Mesangial cell (primary cell): ENCODE results near the gene DYNLRB1. TPM values are rescaled to one million over a fixed set of nuclear protein-coding genes. Genes with fewer than 3 reads are reported as not detected.

Experiments
- total RNA-seq: library from RNA; depleted of rRNA; stranded (reverse); fragments of >200 nt; gene quantifications from 2 replicates; pipeline ENCODE4 v1.2.3, GENCODE V29; 2015

DYNLRB1 gene
- total RNA-seq, result 126 and 128 TPM in 2 replicates

GRCh38 chr20:34516247-34517113 is at the start of gene DYNLRB1:
Gene DYNLRB1 (plus strand): TSS chr20:34516422. CDS start chr20:34516459, 37 bp downstream.

GRCh38 chr20:34558320-34559218 is 42.3 kb downstream of the DYNLRB1 start, which contains the start of gene MAP1LC3A:
Gene MAP1LC3A (plus strand): TSS chr20:34558718. CDS start chr20:34558869, 151 bp downstream.

Other genes starting within 250 kb of the DYNLRB1 start
- gene AHCY, start 213.1 kb upstream of the DYNLRB1 start, total RNA-seq, result 163 and 206 TPM in 2 replicates
- 36.3 and 38.8 TPM in 2 replicates for gene ITCH, start 153.1 kb upstream of the DYNLRB1 start, total RNA-seq
- gene MAP1LC3A, start 42.3 kb downstream of the DYNLRB1 start, total RNA-seq, result 28.4 and 92.3 TPM in 2 replicates
- 14.7 and 20.7 TPM in 2 replicates for gene PIGU, start 160.7 kb downstream of the DYNLRB1 start, total RNA-seq
- 6.4 and 19.5 TPM in 2 replicates for gene TP53INP2, start 187.9 kb downstream of the DYNLRB1 start, total RNA-seq